Measurements from ENCODE around the gene FASTK.

- TF ChIP-seq CTCF (IDR thresholded peaks at IDR 0.05; ENCODE audit: insufficient read depth, low read depth, low read length): no peak
- no peak for TF ChIP-seq EZH2 (IDR thresholded peaks at IDR 0.05; ENCODE audit: insufficient read depth, low read length)
Observed at GRCh38 chr7:151061213-151062110, 19.1 kb downstream of the FASTK start.

All from astrocyte (in vitro differentiated cells and primary cell).